Adipocyte (in vitro differentiated cells): ENCODE results near the gene RAX.
A peak's percentile ranks its signal among the peaks of the same experiment; 100 is the strongest.

Experiments
- DNase-seq: peaks from one replicate; pipeline ENCODE4 v3.0.0-alpha.2; 2015; ENCODE audit warnings: low read depth
- H3K27me3 ChIP-seq: replicated peaks from 2 replicates; pipeline ENCODE4 v1.7.0; 2013; ENCODE audit warnings: mild to moderate bottlenecking, low read length, moderate library complexity; ENCODE audit not compliant: control insufficient read depth, insufficient read depth
- H3K36me3 ChIP-seq: 2 replicates; pipeline ENCODE4 v1.7.0; 2013; ENCODE audit warnings: low read length, mild to moderate bottlenecking, moderate library complexity; ENCODE audit not compliant: control insufficient read depth, insufficient read depth, severe bottlenecking
- H3K4me1 ChIP-seq: 2 replicates; pipeline ENCODE4 v1.7.0; 2013; ENCODE audit warnings: mild to moderate bottlenecking, low read length, moderate library complexity; ENCODE audit not compliant: control insufficient read depth, insufficient read depth
- H3K4me3 ChIP-seq: 2 replicates; pipeline ENCODE4 v1.7.0; 2013; ENCODE audit warnings: mild to moderate bottlenecking, low read length, moderate library complexity
- H3K9ac ChIP-seq: 2 replicates; pipeline ENCODE4 v1.7.0; 2013; ENCODE audit warnings: mild to moderate bottlenecking, low read length, moderate library complexity
- H3K9me3 ChIP-seq: 2 replicates; pipeline ENCODE4 v1.7.0; 2013; ENCODE audit warnings: mild to moderate bottlenecking, low read length, moderate library complexity; ENCODE audit not compliant: control insufficient read depth

The RAX gene

DNA sequence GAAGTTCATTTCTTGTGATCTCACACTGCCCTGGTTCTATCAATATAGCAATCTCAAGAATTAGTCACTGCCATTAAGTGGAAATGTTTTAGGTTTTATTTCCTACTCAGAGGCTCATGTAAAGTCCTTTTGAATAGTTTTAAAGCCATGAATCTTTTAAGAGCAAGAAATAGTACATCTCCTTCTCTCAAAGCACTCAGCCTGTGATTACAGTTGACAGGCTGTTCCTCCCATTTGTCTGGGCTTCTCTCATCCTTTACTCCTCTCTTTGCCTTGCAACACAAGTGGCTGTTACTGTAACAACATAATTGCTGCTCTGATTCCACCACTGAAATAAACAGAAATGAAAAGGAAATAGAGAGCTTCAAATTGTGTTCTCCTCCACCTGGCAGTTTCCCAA is 34.9 kb downstream of the RAX start:
- Histone ChIP-seq H3K4me1 (no peaks in the 10 kb centered on the region), H3K9ac (no peak overlapping the region), H3K27me3 (peaks cover 16% of the 10 kb centered on the region), H3K36me3 (no peaks in the 10 kb centered on the region), H3K9me3 (no peaks in the 10 kb centered on the region), H3K4me3 (no peak overlapping the region)
- peak; percentile 28 for DNase-seq

DNA sequence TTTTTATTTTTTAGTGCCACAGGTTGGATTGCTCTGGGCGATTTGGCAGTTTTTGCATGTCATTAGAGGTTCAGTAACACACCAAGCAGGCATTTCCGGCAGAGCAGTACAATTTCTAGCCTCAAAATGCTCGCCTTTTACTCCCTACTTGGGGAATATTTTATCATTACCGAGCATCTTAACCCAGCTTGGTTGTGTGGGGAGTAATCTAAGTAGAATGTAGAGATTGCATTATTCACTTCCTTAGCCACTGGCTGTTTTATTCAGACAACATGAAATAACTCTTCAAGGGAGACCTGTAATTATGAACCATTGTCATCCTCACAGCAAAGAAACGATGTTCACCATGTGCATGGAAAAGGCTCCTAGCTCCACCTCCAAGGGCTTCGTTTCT is 40.2 kb downstream of the RAX start:
- Histone ChIP-seq H3K4me3 (no peak overlapping the region), H3K27me3 (peaks cover 25% of the 10 kb centered on the region), H3K4me1 (no peaks in the 10 kb centered on the region), H3K36me3 (no peaks in the 10 kb centered on the region), H3K9me3 (no peaks in the 10 kb centered on the region), H3K9ac (no peak overlapping the region)
- peak; percentile 58 for DNase-seq

DNA sequence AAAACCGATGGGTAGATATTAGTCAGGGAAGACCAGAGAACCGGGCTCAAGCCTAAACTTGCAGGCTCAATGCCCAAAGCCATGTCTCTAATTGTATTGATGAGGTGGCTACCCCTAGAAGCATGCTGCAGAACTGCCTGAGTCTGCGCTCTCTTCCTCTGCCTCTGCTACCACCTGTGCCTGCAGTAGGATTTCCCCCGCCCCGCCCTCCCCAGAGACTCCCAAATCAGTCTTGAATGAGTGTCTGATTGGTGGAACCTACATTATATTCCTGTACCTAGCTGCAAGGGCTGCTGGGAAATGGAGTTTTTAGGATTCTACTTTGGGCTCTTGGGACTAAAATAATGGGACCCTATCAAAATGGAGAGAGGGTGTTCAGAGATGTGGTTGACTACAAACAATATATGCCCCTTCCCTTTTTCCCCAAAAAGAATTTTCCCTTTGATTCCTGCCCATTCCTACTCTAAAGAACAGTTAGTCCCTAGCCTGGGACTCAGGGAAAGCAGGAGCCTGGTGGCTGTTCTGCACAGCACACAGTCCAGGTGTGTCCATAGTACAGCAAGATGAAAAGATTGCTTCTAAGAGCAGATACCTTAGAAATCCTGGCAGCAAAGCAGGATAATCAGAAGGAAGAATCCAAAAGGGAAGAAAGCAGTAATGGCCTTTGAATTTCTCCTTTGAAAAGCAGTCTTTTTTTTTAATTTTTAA is 40.8 kb downstream of the RAX start:
- H3K36me3 ChIP-seq, result no peaks in the 10 kb centered on the region
- peaks cover 25% of the 10 kb centered on the region for H3K27me3 ChIP-seq
- no peak overlapping the region for H3K4me3 ChIP-seq
- H3K9ac ChIP-seq, result no peak overlapping the region
- H3K9me3 ChIP-seq, result no peaks in the 10 kb centered on the region
- no peak for DNase-seq
- H3K4me1 ChIP-seq, result no peaks in the 10 kb centered on the region

DNA sequence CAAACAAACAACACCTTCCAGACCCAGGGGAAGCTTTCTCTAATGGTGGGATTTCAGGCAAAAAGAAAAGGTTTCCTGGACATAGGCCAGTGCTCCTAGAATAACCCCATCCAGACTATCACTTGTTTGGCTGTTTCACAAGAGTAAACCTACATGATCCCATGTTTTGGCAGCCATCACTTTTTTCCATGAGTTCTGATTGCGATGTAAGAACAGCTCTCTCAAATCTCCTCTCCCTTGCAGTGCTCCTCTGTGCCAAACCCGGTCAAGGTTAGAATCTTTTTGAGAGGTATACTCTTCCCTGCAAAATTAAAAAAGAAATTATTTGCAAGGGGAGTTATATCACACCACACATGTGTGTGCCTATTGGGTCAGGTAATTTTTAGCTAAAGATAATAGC is 41.4 kb downstream of the RAX start:
- Histone ChIP-seq H3K9me3 (no peaks in the 10 kb centered on the region), H3K9ac (no peak overlapping the region), H3K36me3 (no peaks in the 10 kb centered on the region), H3K4me1 (no peaks in the 10 kb centered on the region), H3K4me3 (no peak overlapping the region), H3K27me3 (peaks cover 28% of the 10 kb centered on the region)
- DNase-seq, result no peak

DNA sequence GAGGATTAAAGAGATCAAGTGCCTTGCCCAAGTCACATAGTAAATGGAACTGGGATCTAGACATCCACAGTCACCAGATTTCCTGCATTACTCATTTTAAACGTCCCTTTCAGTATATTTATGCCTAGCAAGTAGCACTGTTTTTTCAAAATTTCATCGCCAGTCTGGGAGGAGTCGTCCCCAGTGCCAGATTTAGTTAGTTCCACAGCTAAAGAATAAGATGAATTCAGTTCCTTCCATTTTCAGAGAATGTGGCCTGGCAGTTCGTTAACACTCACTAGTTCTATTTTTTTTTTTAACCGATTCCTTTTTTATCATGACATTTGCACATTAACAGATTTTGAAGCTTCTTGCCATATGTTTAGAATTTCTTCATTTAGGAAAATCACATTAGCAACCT is 42.1 kb downstream of the RAX start:
- peaks cover 33% of the 10 kb centered on the region for H3K27me3 ChIP-seq
- no peaks in the 10 kb centered on the region for H3K36me3 ChIP-seq
- H3K4me3 ChIP-seq, result no peak overlapping the region
- H3K9me3 ChIP-seq, result no peaks in the 10 kb centered on the region
- H3K4me1 ChIP-seq, result no peaks in the 10 kb centered on the region
- no peak for DNase-seq
- H3K9ac ChIP-seq, result no peak overlapping the region

DNA sequence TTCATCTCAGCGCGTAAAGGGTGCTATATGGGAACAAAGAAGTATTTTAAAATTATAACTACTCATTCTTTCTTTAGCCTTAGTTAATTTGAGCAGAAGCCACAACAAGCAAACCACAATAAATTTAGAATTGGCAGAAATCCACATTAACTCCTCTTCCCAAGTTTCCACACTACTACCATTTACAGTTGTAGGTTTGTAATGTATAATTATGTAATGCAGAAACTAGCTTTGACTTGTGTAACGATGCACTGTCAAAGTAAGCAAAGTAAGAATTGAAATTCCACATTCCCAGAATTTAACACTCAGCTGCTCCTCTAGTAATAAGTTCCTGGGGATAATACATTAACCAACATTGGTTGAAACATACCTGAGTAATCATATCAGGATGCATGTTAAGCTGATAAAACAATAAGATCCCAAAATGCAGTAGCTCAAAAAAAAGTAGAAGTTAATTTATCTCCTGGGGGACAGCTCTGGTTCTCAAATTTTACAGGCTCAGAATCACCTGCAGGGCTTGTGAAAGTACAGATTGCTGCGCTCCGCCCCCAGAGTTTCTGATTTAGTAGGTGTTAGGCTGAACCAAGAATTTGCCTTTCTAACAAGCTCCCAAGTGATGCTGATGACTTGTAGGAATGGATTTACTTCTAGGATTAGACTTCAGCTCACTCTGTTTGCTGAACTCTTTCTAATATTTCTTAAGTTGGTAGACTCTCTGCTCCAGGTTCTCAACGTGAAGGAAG is 43.4 kb downstream of the RAX start:
- no peaks in the 10 kb centered on the region for H3K9me3 ChIP-seq
- no peak overlapping the region for H3K9ac ChIP-seq
- H3K36me3 ChIP-seq, result no peaks in the 10 kb centered on the region
- DNase-seq, result no peak
- H3K4me3 ChIP-seq, result no peak overlapping the region
- H3K27me3 ChIP-seq, result peaks cover 33% of the 10 kb centered on the region
- H3K4me1 ChIP-seq, result no peaks in the 10 kb centered on the region

DNA sequence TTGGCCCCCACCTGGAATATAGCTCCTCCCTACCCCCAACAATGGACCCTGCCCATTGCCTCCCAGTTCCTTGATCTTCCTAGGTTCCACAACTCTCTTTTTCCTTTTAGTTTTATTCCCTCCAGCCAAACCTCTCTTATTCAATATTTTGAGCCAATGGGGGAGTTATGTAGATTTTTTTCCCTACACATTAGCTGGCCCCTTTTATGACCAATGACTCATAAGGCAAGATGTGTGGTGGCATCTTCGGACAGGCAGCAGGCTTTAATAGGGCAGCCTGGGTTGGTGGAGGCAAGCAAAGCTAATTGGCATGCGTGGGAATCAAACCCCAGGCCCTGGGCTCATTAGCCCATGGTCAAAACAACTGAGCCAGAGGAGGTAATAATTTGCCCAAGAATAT is 44.1 kb downstream of the RAX start:
- Histone ChIP-seq H3K9me3 (no peaks in the 10 kb centered on the region), H3K4me1 (no peaks in the 10 kb centered on the region), H3K36me3 (no peaks in the 10 kb centered on the region), H3K27me3 (peaks cover 33% of the 10 kb centered on the region), H3K4me3 (no peak overlapping the region), H3K9ac (no peak overlapping the region)
- no peak for DNase-seq

DNA sequence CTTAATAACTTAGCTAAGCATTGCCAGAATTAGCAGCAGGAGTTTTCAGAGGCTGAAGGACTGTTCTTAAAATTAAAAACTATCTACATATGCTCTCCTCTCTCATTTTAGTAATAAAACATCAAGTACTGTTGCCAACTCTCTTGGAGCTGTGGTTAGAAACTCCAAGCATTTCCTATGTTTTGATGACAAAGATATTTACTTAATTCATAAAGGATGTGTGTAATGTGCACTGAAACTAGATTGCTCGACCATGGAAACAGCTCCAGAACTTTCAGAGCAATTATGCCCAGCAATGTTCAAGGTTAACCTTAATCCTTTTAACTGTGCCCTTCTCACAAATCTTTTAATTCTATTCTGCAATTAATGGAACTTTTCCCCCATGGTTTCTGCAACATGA is 44.9 kb downstream of the RAX start:
- no peaks in the 10 kb centered on the region for H3K4me1 ChIP-seq
- DNase-seq, result peak; percentile 74
- peaks cover 39% of the 10 kb centered on the region for H3K27me3 ChIP-seq

DNA sequence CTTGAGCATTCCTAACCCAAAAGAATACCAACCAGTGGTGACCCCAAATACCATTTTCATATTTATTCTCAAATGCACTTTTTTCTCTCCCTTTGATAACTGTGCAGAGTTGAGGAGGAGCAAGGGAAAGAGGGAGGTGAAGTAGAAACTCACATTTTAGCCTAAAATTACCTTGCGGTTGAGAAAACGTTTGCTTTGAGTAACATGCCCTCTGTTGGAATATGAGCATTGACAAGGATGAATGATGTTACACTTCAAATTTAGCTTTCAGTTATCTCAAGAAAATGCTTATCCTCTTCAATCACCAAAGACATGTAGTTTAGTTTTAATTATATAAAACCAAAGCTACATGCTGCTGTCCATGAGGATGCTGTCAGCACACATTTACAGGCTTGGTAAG is 50.9 kb downstream of the RAX start:
- Histone ChIP-seq H3K4me1 (no peaks in the 10 kb centered on the region), H3K4me3 (no peak overlapping the region), H3K9ac (no peak overlapping the region), H3K27me3 (peaks cover 60% of the 10 kb centered on the region), H3K36me3 (no peaks in the 10 kb centered on the region), H3K9me3 (no peaks in the 10 kb centered on the region)
- no peak for DNase-seq

More for the DNA sequence above, 44.9 kb downstream of the RAX start:
- H3K9ac ChIP-seq, result no peak overlapping the region
- no peaks in the 10 kb centered on the region for H3K9me3 ChIP-seq
- H3K4me3 ChIP-seq, result no peak overlapping the region
- no peaks in the 10 kb centered on the region for H3K36me3 ChIP-seq

DNA sequence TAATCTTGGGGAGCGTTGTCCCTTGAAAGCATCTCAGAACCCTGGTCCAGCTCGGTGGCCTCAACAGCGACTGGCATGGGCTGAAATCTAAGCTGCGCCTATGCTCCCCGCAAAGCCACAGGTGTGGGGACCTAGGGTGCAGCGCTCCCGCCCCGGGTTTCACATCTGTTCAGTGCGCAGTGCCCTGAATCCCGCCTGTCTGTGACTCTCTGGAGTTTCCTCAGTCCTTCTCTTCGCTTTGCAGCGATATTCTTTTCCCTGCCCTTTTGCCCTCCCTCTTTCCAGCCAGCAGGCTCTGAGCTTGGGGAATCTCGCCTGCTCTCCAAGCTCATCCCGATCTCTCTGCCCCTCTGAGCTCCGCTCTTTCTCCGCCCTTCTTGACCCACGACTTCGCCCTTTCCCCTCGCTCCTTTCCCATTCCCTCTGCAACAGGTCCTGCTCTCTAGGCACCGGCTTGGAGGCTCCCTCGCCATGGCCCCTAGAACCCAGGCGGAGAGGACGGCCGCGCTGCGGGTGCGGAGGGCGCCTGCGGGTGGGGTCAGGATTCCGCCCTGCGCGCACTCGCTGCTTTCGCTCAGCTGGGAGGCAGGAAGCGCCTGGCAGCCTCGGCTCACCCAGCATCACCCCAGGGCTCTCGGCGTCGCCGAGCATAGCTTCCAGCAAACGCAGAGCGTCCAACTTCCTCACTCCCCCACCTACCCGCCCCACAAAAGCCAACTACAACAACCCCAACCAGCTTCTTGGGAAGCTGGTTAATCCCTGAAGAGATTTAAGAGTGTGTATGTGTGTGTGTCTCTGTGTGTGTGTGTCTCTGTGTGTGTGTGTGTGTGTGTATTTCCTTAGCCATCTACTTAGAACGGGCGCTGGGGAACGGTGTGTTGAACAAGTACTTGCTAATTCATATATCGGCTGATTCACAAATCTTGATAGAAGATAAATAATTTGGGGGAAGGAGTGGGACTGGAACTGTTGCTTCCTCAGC is 52.2 kb downstream of the RAX start:
- no peaks in the 10 kb centered on the region for H3K36me3 ChIP-seq
- H3K4me3 ChIP-seq, result no peak overlapping the region
- peaks cover 61% of the 10 kb centered on the region for H3K27me3 ChIP-seq
- H3K4me1 ChIP-seq, result no peaks in the 10 kb centered on the region
- H3K9ac ChIP-seq, result no peak overlapping the region
- DNase-seq, result no peak
- H3K9me3 ChIP-seq, result no peaks in the 10 kb centered on the region

DNA sequence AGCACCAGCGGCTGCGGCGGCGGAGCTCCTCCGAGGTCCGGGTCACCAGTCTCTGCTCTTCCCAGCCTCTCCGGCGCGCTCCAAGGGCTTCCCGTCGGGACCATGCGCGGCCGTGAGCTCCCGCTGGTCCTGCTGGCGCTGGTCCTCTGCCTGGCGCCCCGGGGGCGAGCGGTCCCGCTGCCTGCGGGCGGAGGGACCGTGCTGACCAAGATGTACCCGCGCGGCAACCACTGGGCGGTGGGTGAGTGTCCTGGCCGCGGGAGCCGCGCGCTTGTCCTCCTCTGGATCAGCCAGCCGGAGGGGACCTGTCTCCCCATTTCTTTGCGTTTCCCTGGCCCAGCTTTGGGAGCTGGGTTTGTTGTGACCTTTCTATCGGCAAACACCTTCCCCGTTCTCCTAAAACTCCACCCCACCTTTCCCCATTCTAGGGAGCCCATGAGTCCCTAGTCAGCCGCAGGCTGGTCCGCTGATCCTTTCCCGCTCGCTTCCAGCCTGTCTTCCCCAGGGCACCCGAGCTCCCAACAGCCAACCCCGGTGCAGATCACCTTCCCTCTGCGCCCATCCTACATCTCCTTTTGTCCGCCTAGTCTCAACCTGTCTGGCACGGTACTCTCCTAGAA is 53.0 kb downstream of the RAX start:
- H3K9ac ChIP-seq, result no peak overlapping the region
- H3K36me3 ChIP-seq, result no peaks in the 10 kb centered on the region
- no peaks in the 10 kb centered on the region for H3K4me1 ChIP-seq
- no peak overlapping the region for H3K4me3 ChIP-seq
- peak; percentile 43 for DNase-seq
- peaks cover 68% of the 10 kb centered on the region for H3K27me3 ChIP-seq
- H3K9me3 ChIP-seq, result no peaks in the 10 kb centered on the region
